ENCODE results near the gene PCDHGA12.
"Not testable (repeated sequence)": the region's sequence is repeated elsewhere in the genome, so short reads cannot be mapped to it uniquely, and the experiment has no call there.

PCDHGA12 gene

GRCh38 chr5:141430332-141431113, at the start of gene PCDHGA12:
Gene PCDHGA12 (plus strand): TSS chr5:141430507. CDS start chr5:141430760, 253 bp downstream.
- DNase-seq = no peak

GRCh38 chr5:141382469-141383294, 47.6 kb upstream of the PCDHGA12 start, which contains the start of gene PCDHGA7:
Gene PCDHGA7 (plus strand): TSS chr5:141382742. CDS start chr5:141382900, 158 bp downstream.
- DNase-seq = no peak

- no peak for DNase-seq
These were observed 47.0 kb upstream of the PCDHGA12 start for GRCh38 chr5:141383345-141383744.

- DNase-seq = no peak
These were observed 45.6 kb upstream of the PCDHGA12 start for GRCh38 chr5:141384471-141385267.

GRCh38 chr5:141387557-141388311, 42.6 kb upstream of the PCDHGA12 start, which contains the start of gene PCDHGB4:
Gene PCDHGB4 (plus strand): TSS chr5:141387698. CDS start chr5:141387885, 187 bp downstream.
- DNase-seq = not testable (repeated sequence)

- DNase-seq = no peak
These were observed 41.6 kb upstream of the PCDHGA12 start for GRCh38 chr5:141388661-141389060.

- DNase-seq = no peak
These were observed 40.9 kb upstream of the PCDHGA12 start for GRCh38 chr5:141389153-141390042.

GRCh38 chr5:141392429-141393198, 37.7 kb upstream of the PCDHGA12 start, which contains the start of gene PCDHGA8:
Gene PCDHGA8 (plus strand): TSS chr5:141392633. CDS start chr5:141392814, 181 bp downstream.
- no peak for DNase-seq

- no peak for DNase-seq
These were observed 37.0 kb upstream of the PCDHGA12 start for GRCh38 chr5:141393267-141393666.

- DNase-seq = not testable (repeated sequence)
These were observed 35.7 kb upstream of the PCDHGA12 start for GRCh38 chr5:141394401-141395187.

- not testable (repeated sequence) for DNase-seq
These were observed 32.4 kb upstream of the PCDHGA12 start, which contains the start of gene PCDHGB5 for GRCh38 chr5:141397756-141398551. Gene PCDHGB5 (plus strand): TSS chr5:141397947. CDS start chr5:141398128, 181 bp downstream.

GRCh38 chr5:141398608-141399007, 31.7 kb upstream of the PCDHGA12 start:
- no peak for DNase-seq

GRCh38 chr5:141399555-141400258, 30.6 kb upstream of the PCDHGA12 start:
- no peak for DNase-seq

GRCh38 chr5:141402553-141403243, 27.6 kb upstream of the PCDHGA12 start, which contains the start of gene PCDHGA9:
Gene PCDHGA9 (plus strand): TSS chr5:141402778. CDS start chr5:141402953, 175 bp downstream.
- no peak for DNase-seq

GRCh38 chr5:141403387-141403786, 26.9 kb upstream of the PCDHGA12 start:
- no peak for DNase-seq

GRCh38 chr5:141407790-141408505, 22.4 kb upstream of the PCDHGA12 start, which contains the start of gene PCDHGB6:
Gene PCDHGB6 (plus strand): TSS chr5:141408021. CDS start chr5:141408203, 182 bp downstream.
- DNase-seq = not testable (repeated sequence)

Data from COR-L47 (cell line).